ENCODE results near the gene ZNF511.

- TF ChIP-seq CTCF (IDR thresholded peaks at IDR 0.05; ENCODE audit: insufficient read depth, low read length, poor library complexity, severe bottlenecking) (no peak), EZH2phosphoT487 (conservative IDR thresholded peaks at IDR 0.05; ENCODE audit: low read length) (no peak)
Observed at GRCh38 chr10:133332936-133333699, 24.4 kb downstream of the ZNF511 start.

Data from SU-DHL-6 (cell line).